Measurements from ENCODE around the gene NOD1. TPM values are rescaled to one million over a fixed set of nuclear protein-coding genes. Genes with fewer than 3 reads are reported as not detected.

The NOD1 gene
- total RNA-seq, 4 donors from 2014 or later = 15.6 to 50.4 (median 26.7) TPM

DNA sequence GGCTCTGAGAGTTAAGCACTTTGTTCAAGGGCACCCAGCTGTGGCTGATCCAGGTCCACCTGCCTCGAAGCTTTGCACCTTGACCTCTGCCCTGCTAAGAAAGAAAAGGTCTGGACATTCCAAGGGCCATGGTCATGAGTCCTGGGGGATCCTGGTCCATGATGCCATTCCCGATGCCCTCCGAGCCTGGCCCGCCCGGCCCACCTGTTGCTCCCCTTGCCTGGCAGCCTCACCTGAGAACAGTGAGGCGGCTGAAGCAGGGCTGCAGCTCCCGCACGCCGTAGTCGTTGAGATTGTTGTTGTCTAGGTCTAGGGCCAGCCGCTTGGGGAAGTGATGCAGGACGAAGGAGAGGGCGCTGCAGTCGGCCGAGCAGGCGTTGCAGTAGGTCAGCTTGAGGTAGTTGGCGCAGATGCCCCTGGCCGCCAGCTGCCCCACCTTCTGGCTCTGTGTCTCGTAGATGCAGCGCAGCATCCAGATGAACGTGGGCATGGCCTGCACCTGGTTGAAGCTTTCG is 27.5 kb downstream of the NOD1 start:
- TF ChIP-seq POLR2A (IDR thresholded peaks at IDR 0.05) = no peak
- TF ChIP-seq, protein P1, sequence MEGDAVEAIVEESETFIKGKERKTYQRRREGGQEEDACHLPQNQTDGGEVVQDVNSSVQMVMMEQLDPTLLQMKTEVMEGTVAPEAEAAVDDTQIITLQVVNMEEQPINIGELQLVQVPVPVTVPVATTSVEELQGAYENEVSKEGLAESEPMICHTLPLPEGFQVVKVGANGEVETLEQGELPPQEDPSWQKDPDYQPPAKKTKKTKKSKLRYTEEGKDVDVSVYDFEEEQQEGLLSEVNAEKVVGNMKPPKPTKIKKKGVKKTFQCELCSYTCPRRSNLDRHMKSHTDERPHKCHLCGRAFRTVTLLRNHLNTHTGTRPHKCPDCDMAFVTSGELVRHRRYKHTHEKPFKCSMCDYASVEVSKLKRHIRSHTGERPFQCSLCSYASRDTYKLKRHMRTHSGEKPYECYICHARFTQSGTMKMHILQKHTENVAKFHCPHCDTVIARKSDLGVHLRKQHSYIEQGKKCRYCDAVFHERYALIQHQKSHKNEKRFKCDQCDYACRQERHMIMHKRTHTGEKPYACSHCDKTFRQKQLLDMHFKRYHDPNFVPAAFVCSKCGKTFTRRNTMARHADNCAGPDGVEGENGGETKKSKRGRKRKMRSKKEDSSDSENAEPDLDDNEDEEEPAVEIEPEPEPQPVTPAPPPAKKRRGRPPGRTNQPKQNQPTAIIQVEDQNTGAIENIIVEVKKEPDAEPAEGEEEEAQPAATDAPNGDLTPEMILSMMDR (IDR thresholded peaks at IDR 0.05) = no peak
- Histone ChIP-seq H3K4me1 (peaks cover 23 to 38% of the 10 kb centered on the region in 2 donors), H3K27me3 (no peaks in the 10 kb centered on the region), H3K27ac (peak overlapping the region in 1 of 3 donors; percentile 30), H3K4me3 (replicated peaks in 1 of 3) (no peak overlapping the region), H3K9me3 (no peaks in the 10 kb centered on the region), H3K36me3 (peaks cover 19 to 64% of the 10 kb centered on the region in 2 donors)
- 88 to 94% methylated on average over 19 to 22 of the region's 22 CpGs for WGBS, 2 donors
- intact Hi-C loops (cut with DNase I) = no loop called here
- DNase-seq = no peak

DNA sequence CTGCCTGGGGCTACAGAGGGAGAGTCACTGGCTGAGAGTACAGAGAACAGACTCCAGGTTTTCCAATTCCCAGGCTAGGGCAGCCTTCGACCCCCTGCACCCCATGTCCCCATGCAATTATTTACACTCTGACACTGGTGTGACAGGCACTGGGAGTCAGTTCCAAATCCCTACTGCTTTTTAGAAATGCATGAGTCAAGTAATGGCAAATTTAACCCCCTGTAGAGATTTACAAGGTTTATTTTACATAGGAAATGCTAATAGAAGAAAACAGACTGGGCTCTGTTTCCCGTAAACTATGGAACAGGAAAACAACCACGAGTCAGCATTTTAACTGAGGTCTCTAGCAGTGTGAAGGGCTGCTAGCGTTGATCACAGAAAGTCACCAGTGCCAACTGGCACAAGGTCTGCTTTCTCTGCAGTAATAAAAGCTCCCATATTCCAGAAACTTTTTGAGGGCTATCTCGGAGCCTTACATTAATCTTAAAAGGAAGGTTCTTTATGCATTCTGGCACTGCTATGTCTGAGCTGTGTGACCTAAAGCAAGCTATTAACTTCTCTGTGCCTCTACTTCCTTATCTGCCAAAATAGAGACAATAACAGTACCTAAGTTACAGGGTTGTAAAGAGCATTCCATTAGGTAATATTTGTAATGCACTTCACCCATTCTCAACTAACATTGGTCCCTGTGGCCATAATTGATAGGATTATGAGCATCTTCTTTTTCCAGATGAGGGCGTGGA is 28.2 kb downstream of the NOD1 start:
- peak in 1 of 2 donors; percentile 43 for DNase-seq
- intact Hi-C loops (cut with DNase I) = no loop called here
- 44 to 58% methylated on average over 6 of the region's 6 CpGs for WGBS, 2 donors
- H3K9me3 ChIP-seq = no peaks in the 10 kb centered on the region
- H3K4me3 ChIP-seq (replicated peaks in 1 of 3) = no peak overlapping the region
- peaks cover 19 to 58% of the 10 kb centered on the region in 2 donors for H3K36me3 ChIP-seq
- no peaks in the 10 kb centered on the region for H3K27me3 ChIP-seq
- no peak for TF ChIP-seq POLR2A (IDR thresholded peaks at IDR 0.05)
- TF ChIP-seq, protein P1 (IDR thresholded peaks at IDR 0.05) = no peak
- H3K27ac ChIP-seq = peak overlapping the region in 1 of 3 donors; percentile 30
- H3K4me1 ChIP-seq = peaks cover 25 to 41% of the 10 kb centered on the region in 2 donors

DNA sequence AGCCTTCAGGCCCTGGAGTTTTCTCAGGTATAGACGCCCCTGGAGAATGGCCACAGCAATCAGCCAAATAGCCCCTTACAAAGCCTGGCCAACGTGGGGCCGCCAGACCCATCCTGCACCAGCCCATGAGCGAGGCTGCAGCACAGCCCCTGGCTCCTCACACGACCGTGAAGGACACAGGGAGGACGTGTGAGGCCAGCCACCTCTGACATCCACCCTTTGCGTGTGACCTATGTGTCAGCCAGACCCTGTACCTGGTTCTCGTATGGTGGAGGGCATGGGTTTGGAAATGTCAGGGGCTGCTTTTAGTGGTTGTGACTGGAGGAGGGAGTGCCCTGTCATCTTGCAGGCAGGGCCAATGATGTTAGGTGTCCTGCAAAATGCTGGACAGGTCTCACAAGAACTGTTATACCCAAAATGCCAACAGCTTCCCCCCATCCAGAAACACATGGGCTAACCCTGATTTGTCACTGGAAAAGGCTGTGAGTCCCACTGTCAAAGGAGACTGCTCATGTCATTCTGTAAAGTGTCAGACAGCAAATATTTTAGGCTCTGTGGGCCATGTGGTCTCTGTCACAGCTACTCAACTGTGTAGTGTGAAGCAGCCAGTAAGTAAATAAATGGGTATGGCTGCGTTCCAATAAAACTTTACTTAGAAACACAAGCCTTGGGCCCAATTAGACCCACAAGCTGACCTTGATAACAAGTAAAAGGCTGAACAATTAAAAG is 30.0 kb downstream of the NOD1 start:
- Histone ChIP-seq H3K27ac (peak overlapping the region in 2 of 3 donors; percentile 50 to 71), H3K36me3 (peaks cover 19 to 53% of the 10 kb centered on the region in 2 donors), H3K4me3 (replicated peaks in 1 of 3) (no peak overlapping the region), H3K4me1 (peaks cover 25 to 41% of the 10 kb centered on the region in 2 donors), H3K27me3 (no peaks in the 10 kb centered on the region), H3K9me3 (no peaks in the 10 kb centered on the region)
- 80 to 83% methylated on average over 2 to 10 of the region's 10 CpGs for WGBS, 2 donors
- intact Hi-C loops (cut with DNase I) = no loop called here
- TF ChIP-seq, protein P1 (IDR thresholded peaks at IDR 0.05) = no peak
- TF ChIP-seq POLR2A (IDR thresholded peaks at IDR 0.05) = no peak
- peak; percentile 51 to 56 for DNase-seq

DNA sequence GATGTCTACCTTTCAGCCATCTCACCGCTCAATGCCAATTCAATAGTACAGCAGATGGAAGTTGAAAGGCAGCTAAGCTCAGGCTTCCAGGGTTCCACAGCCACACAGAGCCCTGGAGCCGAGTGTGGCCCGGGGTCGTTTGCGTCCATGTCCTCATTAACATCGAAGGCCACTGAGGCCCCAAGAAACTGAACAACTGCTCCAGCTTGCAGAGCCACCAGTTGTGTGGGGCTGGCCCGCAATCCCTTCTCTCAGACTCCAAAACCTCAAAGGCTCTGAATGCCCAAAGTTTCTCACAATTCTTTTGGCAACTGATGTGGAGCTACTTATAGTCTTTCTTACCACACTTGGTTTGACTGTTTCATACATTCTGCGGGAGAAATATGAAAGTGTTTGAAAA is 31.1 kb downstream of the NOD1 start:
- Histone ChIP-seq H3K36me3 (peaks cover 18 to 42% of the 10 kb centered on the region in 2 donors), H3K4me3 (replicated peaks in 1 of 3) (no peak overlapping the region), H3K9me3 (no peaks in the 10 kb centered on the region), H3K4me1 (peaks cover 25 to 41% of the 10 kb centered on the region in 2 donors), H3K27ac (no peak overlapping the region), H3K27me3 (no peaks in the 10 kb centered on the region)
- intact Hi-C loops (cut with DNase I) = no loop called here
- 97 to 98% methylated on average over 8 of the region's 8 CpGs for WGBS, 2 donors
- no peak for TF ChIP-seq POLR2A (IDR thresholded peaks at IDR 0.05)
- TF ChIP-seq, protein P1 (IDR thresholded peaks at IDR 0.05) = no peak
- DNase-seq = no peak
